Measurements from ENCODE around the gene LCTL. TPM values are rescaled to one million over a fixed set of nuclear protein-coding genes. Genes with fewer than 3 reads are reported as not detected.

LCTL gene
- polyA plus RNA-seq, 3 donors: not detected

GRCh38 chr15:66545255-66545654 lies 20.5 kb downstream of the LCTL start:
- no peak for TF ChIP-seq CTCF (IDR thresholded peaks at IDR 0.05)
- no CpG with 5 or more reads among the region's 1 CpG for WGBS (ENCODE audit: insufficient coverage)

GRCh38 chr15:66542896-66543295 lies 22.9 kb downstream of the LCTL start:
- DNase-seq: no peak
- Histone ChIP-seq H3K79me2 (ENCODE audit: insufficient read depth, low read length) (no peaks in the 10 kb centered on the region), H3K27me3 (ENCODE audit: control insufficient read depth in 2 of 2, insufficient read depth in 2 of 2, low read length in 2 of 2) (no peaks in the 10 kb centered on the region), H3K4me2 (replicated peaks; ENCODE audit: extremely low read depth, low read length, poor library complexity, severe bottlenecking) (no peak overlapping the region), H3K27ac (ENCODE audit: low read depth in 1 of 2, low read length in 2 of 2) (no peak overlapping the region), H3K9me3 (replicated peaks in 1 of 2; ENCODE audit: control insufficient read depth in 1 of 2, insufficient read depth in 1 of 2, low read length in 2 of 2) (no peaks in the 10 kb centered on the region), H4K20me1 (ENCODE audit: insufficient read depth, low read length) (no peaks in the 10 kb centered on the region), H3K36me3 (replicated peaks in 1 of 2; ENCODE audit: control insufficient read depth in 1 of 2, insufficient read depth in 2 of 2, low read length in 2 of 2) (peaks cover 15 to 43% of the 10 kb centered on the region in 2 donors), H2AFZ (ENCODE audit: insufficient read depth, low read depth, low read length, poor library complexity, severe bottlenecking) (no peak overlapping the region), H3K4me1 (ENCODE audit: control insufficient read depth in 1 of 2, insufficient read depth in 2 of 2, low read length in 2 of 2) (peaks cover 0 to 3% of the 10 kb centered on the region in 2 donors), H3K4me3 (replicated peaks in 1 of 3; ENCODE audit: low read depth in 2 of 3, low read length in 3 of 3) (no peak overlapping the region), H3K9ac (ENCODE audit: insufficient read depth, low read length, poor library complexity, severe bottlenecking) (no peak overlapping the region)
- Mint-ChIP-seq H3K36me3 (peaks cover 27 to 42% of the 10 kb centered on the region in 2 donors), H3K9me3 (peaks cover 0 to 3% (median 0%) of the 10 kb centered on the region in 7 donors), H3K27me3 (ENCODE audit: low read depth in 3 of 3) (peaks cover 0 to 1% (median 0%) of the 10 kb centered on the region in 3 donors), H3K27ac (no peak overlapping the region), H3K4me3 (no peak overlapping the region), H3K4me1 (peaks cover 7% of the 10 kb centered on the region)
- WGBS (ENCODE audit: insufficient coverage): 100% methylated on average over 2 of the region's 4 CpGs
- no peak for TF ChIP-seq CTCF (IDR thresholded peaks at IDR 0.05)
- intact Hi-C loops (cut with micrococcal nuclease): no loop called here

More at GRCh38 chr15:66545255-66545654, 20.5 kb downstream of the LCTL start:
- no peak overlapping the region for H3K9ac ChIP-seq (ENCODE audit: insufficient read depth, low read length, poor library complexity, severe bottlenecking)
- no peaks in the 10 kb centered on the region for H3K4me1 ChIP-seq (ENCODE audit: control insufficient read depth in 1 of 2, insufficient read depth in 2 of 2, low read length in 2 of 2)
- no peaks in the 10 kb centered on the region for H3K9me3 ChIP-seq (replicated peaks in 1 of 2; ENCODE audit: control insufficient read depth in 1 of 2, insufficient read depth in 1 of 2, low read length in 2 of 2)
- H3K4me3 Mint-ChIP-seq: no peak overlapping the region
- no peaks in the 10 kb centered on the region for H3K79me2 ChIP-seq (ENCODE audit: insufficient read depth, low read length)
- H3K4me2 ChIP-seq (replicated peaks; ENCODE audit: extremely low read depth, low read length, poor library complexity, severe bottlenecking): no peak overlapping the region
- peaks cover 25 to 31% of the 10 kb centered on the region in 2 donors for H3K36me3 Mint-ChIP-seq
- DNase-seq: no peak
- no peaks in the 10 kb centered on the region for H3K27me3 ChIP-seq (ENCODE audit: control insufficient read depth in 2 of 2, insufficient read depth in 2 of 2, low read length in 2 of 2)
- H2AFZ ChIP-seq (ENCODE audit: insufficient read depth, low read depth, low read length, poor library complexity, severe bottlenecking): no peak overlapping the region
- H3K9me3 Mint-ChIP-seq: peaks cover 0 to 3% (median 0%) of the 10 kb centered on the region in 7 donors
- H3K4me3 ChIP-seq (replicated peaks in 1 of 3; ENCODE audit: low read depth in 2 of 3, low read length in 3 of 3): no peak overlapping the region
- H3K27ac ChIP-seq (ENCODE audit: low read depth in 1 of 2, low read length in 2 of 2): no peak overlapping the region
- intact Hi-C loops (cut with micrococcal nuclease): no loop called here
- H3K27ac Mint-ChIP-seq: no peak overlapping the region
- H3K27me3 Mint-ChIP-seq (ENCODE audit: low read depth in 3 of 3): peaks cover 0 to under 1% (median 0%) of the 10 kb centered on the region in 3 donors
- H4K20me1 ChIP-seq (ENCODE audit: insufficient read depth, low read length): no peaks in the 10 kb centered on the region
- H3K4me1 Mint-ChIP-seq: no peaks in the 10 kb centered on the region
- peaks cover 22 to 38% of the 10 kb centered on the region in 2 donors for H3K36me3 ChIP-seq (replicated peaks in 1 of 2; ENCODE audit: control insufficient read depth in 1 of 2, insufficient read depth in 2 of 2, low read length in 2 of 2)

Measured in CD14-positive monocyte (primary cell).